HCT116 (cell line): ENCODE results near the gene MEGF8. TPM values are rescaled to one million over a fixed set of nuclear protein-coding genes. Genes with fewer than 3 reads are reported as not detected.
A peak's percentile ranks its signal among the peaks of the same experiment; 100 is the strongest.

Source experiments
- ATAC-seq: fragments of 200-7000 bp; cut with Tn5 transposase; 2 replicates; pipeline ENCODE4 v1.9.1; 2020; ENCODE audit warnings: mild to moderate bottlenecking, moderate library complexity
- BruUV-seq: library from RNA; stranded (reverse); fragments of 400-500 nt; replicated peaks from 2 replicates; lab custom pipeline; 2021; lab: Mats Ljungman, UMichigan
- CTCF ChIA-PET: fragments of 300-600 bp; sonication (Branson Sonifier 250); formaldehyde crosslinking; loops from one replicate; lab custom pipeline; 2021; ENCODE audit warnings: antibody characterized with exemption; lab: Charles Lee
- POLR2A ChIA-PET: fragments of 300-600, 350-600 bp; sonication (Branson Sonifier 250); formaldehyde crosslinking; loops from one replicate; lab custom pipeline; 2021; ENCODE audit warnings: antibody characterized with exemption; lab: Charles Lee
- RAD21 ChIA-PET, 2 experiments: fragments of 300-600 bp; sonication (Branson Sonifier 250); formaldehyde crosslinking; loops; one replicate each; lab custom pipeline; 2023; ENCODE audit warnings: low total read pairs in 2 of 2; ENCODE audit not compliant: uncharacterized antibody in 2 of 2, unreplicated experiment in 2 of 2, low non-redundant PET in 1 of 2; lab: Charles Lee
- DNase-seq: peaks from one replicate; pipeline ENCODE4 v3.0.0-alpha.2; 2010; ENCODE audit warnings: low read depth, low spot score
- H2AFZ ChIP-seq: fragments of 200-600 bp; shearing (Covaris generic), sonication (generic); 2 replicates; pipeline ENCODE4 v1.6.1; 2017; ENCODE audit warnings: low read depth, mixed run types, mixed read lengths, antibody characterized with exemption, low read length; ENCODE audit not compliant: poor library complexity, severe bottlenecking
- H3K27ac ChIP-seq: 2 replicates; pipeline ENCODE4 v1.5.1; 2012; ENCODE audit warnings: low read depth, low read length
- H3K27me3 ChIP-seq: fragments of 200-600 bp; sonication (generic); 2 replicates; pipeline ENCODE4 v1.6.1; 2016; ENCODE audit warnings: mixed run types, low read length, mixed read lengths; ENCODE audit not compliant: insufficient read depth
- H3K36me3 ChIP-seq, 2 experiments: fragments of 200-500 bp in 1 of 2; fragments of 200-600 bp in 1 of 2; sonication (Bioruptor generic) in 1 of 2; sonication (generic) in 1 of 2; 2 replicates each; pipeline versions ENCODE4 v1.5.1 to v1.6.1; 2014 to 2016; ENCODE audit warnings: low read length in 2 of 2, inconsistent platforms in 1 of 2, mixed read lengths in 1 of 2, mixed run types in 1 of 2; ENCODE audit not compliant: insufficient read depth in 2 of 2, control insufficient read depth in 1 of 2
- H3K4me1 ChIP-seq, 2 experiments: fragments of 200-600 bp in 1 of 2; sonication (generic) in 1 of 2; 2 replicates each; pipeline versions ENCODE4 v1.5.1 to v1.6.1; 2012 to 2017; ENCODE audit warnings: low read length in 2 of 2, inconsistent platforms in 1 of 2, mild to moderate bottlenecking in 1 of 2, mixed read lengths in 1 of 2, mixed run types in 1 of 2, moderate library complexity in 1 of 2; ENCODE audit not compliant: insufficient read depth in 2 of 2, control insufficient read depth in 1 of 2
- H3K4me2 ChIP-seq: fragments of 200-600 bp; sonication (generic); 2 replicates; pipeline ENCODE4 v1.6.1; 2017; ENCODE audit warnings: mixed run types, low read length, mixed read lengths
- H3K4me3 ChIP-seq, 2 experiments: fragments of 200-600 bp in 1 of 2; sonication (generic) in 1 of 2; replicated peaks in 1 of 2; 2 replicates each; pipeline ENCODE4 v1.5.1; 2011 to 2016; ENCODE audit warnings: low read length in 2 of 2, control low read depth in 1 of 2, low read depth in 1 of 2, mild to moderate bottlenecking in 1 of 2, mixed read lengths in 1 of 2, mixed run types in 1 of 2
- H3K79me2 ChIP-seq: fragments of 200-600 bp; sonication (generic); 2 replicates; pipeline ENCODE4 v1.6.1; 2017; ENCODE audit warnings: mild to moderate bottlenecking, mixed run types, low read length, moderate library complexity, mixed read lengths; ENCODE audit not compliant: insufficient read depth
- H3K9ac ChIP-seq: fragments of 200-600 bp; sonication (generic); 2 replicates; pipeline ENCODE4 v1.6.1; 2016; ENCODE audit warnings: low read length, mixed read lengths
- H3K9me2 ChIP-seq: fragments of 200-600 bp; sonication (generic), shearing (Covaris generic); 2 replicates; pipeline ENCODE4 v1.6.1; 2017; ENCODE audit warnings: mixed run types, mild to moderate bottlenecking, moderate library complexity; ENCODE audit not compliant: insufficient read depth
- H3K9me3 ChIP-seq, 2 experiments: fragments of 200-500 bp in 1 of 2; fragments of 200-600 bp in 1 of 2; sonication (Bioruptor generic) in 1 of 2; sonication (generic) in 1 of 2; 2 replicates each; pipeline ENCODE4 v1.6.1; 2014 to 2017; ENCODE audit warnings: low read length in 2 of 2, mixed read lengths in 2 of 2, inconsistent platforms in 1 of 2, low read depth in 1 of 2, mild to moderate bottlenecking in 1 of 2, mixed run types in 1 of 2, moderate library complexity in 1 of 2; ENCODE audit not compliant: control insufficient read depth in 1 of 2, insufficient read depth in 1 of 2
- H4K20me1 ChIP-seq: fragments of 200-600 bp; sonication (generic), shearing (Covaris generic); 2 replicates; pipeline ENCODE4 v1.6.1; 2017; ENCODE audit warnings: mixed run types, mild to moderate bottlenecking, moderate library complexity; ENCODE audit not compliant: insufficient read depth
- ATF3 ChIP-seq: IDR thresholded peaks from 2 replicates; pipeline ENCODE4 v1.6.1; 2012
- EZH2phosphoT487 ChIP-seq: fragments of 200-600 bp; IDR thresholded peaks from 2 replicates; pipeline ENCODE4 v1.6.1; 2018; ENCODE audit warnings: antibody characterized with exemption, borderline replicate concordance
- FOSL1 ChIP-seq: IDR thresholded peaks from 2 replicates; pipeline ENCODE4 v1.6.1; 2012; ENCODE audit warnings: low read depth
- MAX ChIP-seq: IDR thresholded peaks from 2 replicates; pipeline ENCODE4 v1.6.1; 2012
- POLR2A ChIP-seq: IDR thresholded peaks from 2 replicates; pipeline ENCODE4 v1.7.0; 2011; ENCODE audit warnings: borderline replicate concordance; ENCODE audit not compliant: insufficient read depth, insufficient read length; ENCODE audit errors: extremely low read depth
- RAD21 ChIP-seq: IDR thresholded peaks from 2 replicates; pipeline ENCODE4 v1.6.1; 2012; ENCODE audit warnings: low read depth, mild to moderate bottlenecking
- REST ChIP-seq: IDR thresholded peaks from 2 replicates; pipeline ENCODE4 v1.6.1; 2012; ENCODE audit warnings: low read depth
- SIN3A ChIP-seq: IDR thresholded peaks from 2 replicates; pipeline ENCODE4 v1.6.1; 2012; ENCODE audit warnings: low read depth
- ZBTB33 ChIP-seq: IDR thresholded peaks from 2 replicates; pipeline ENCODE4 v1.6.1; 2011; ENCODE audit warnings: mild to moderate bottlenecking, low read length, moderate library complexity; ENCODE audit not compliant: insufficient replicate concordance; ENCODE audit errors: extremely low read depth
- ZFX ChIP-seq: fragments of 450-650 bp; IDR thresholded peaks from 2 replicates; pipeline ENCODE4 v1.6.1; 2017
- ZNF274 ChIP-seq: fragments of 200-500 bp; sonication (Bioruptor generic); IDR thresholded peaks from 2 replicates; pipeline ENCODE4 v1.6.1; 2014; ENCODE audit warnings: mild to moderate bottlenecking, low read depth, low read length, inconsistent platforms
- intact Hi-C: fragments of 100-400 bp; cut with micrococcal nuclease; formaldehyde crosslinking; loops from 2 replicates; pipeline ENCODE4 v1.10.0; 2022
- total RNA-seq: library from RNA; stranded (reverse); gene quantifications from one replicate; pipeline ENCODE4 v1.2.1, GENCODE V29; 2021; ENCODE audit not compliant: unreplicated experiment

MEGF8 gene
- total RNA-seq, 1 experiment from 2014 or later, result 24.0 TPM

- no peak for TF ChIP-seq MAX
- no peak for TF ChIP-seq ATF3
- TF ChIP-seq ZBTB33, result no peak
- TF ChIP-seq, all 23 proteins: peak for 0
- peak overlapping the region; percentile 49; the same call in 1 of the 2 replicates for H3K9ac ChIP-seq
- no peaks in the 10 kb centered on the region for H3K36me3 ChIP-seq
- intact Hi-C loops, result no loop called here
- BruUV-seq, result no TSS peak
- ChIA-PET CTCF (interaction anchor here (1.1 kb wide), 1 partner anchor 8 kb away, joined by 3 read pairs; no protein-coding TSS in a partner anchor), RAD21 (no interaction called here), POLR2A (no interaction called here)
- H3K4me3 ChIP-seq, result peak overlapping the region; percentile 57 to 79
- peaks cover 0 to 18% of the 10 kb centered on the region in 2 experiments; a peak in 2 of 4 replicates for H3K4me1 ChIP-seq
- no peaks in the 10 kb centered on the region for H3K9me3 ChIP-seq
- H3K4me2 ChIP-seq, result peak overlapping the region; percentile 100
- no peaks in the 10 kb centered on the region for H3K9me2 ChIP-seq
- ATAC-seq (no peak), DNase-seq (no peak)
- no peaks in the 10 kb centered on the region for H4K20me1 ChIP-seq
- no peaks in the 10 kb centered on the region for H3K79me2 ChIP-seq
- no peak overlapping the region for H3K27ac ChIP-seq
- no peaks in the 10 kb centered on the region for H3K27me3 ChIP-seq
- H2AFZ ChIP-seq, result no peak overlapping the region
These were observed 11.3 kb upstream of the MEGF8 start for GRCh38 chr19:42313840-42314755.

GRCh38 chr19:42315024-42315423 lies 10.4 kb upstream of the MEGF8 start:
- CTCF ChIA-PET, result no interaction called here
- intact Hi-C loops, result no loop called here
- H2AFZ ChIP-seq, result no peak overlapping the region
- no peak overlapping the region for H3K27ac ChIP-seq
- no peaks in the 10 kb centered on the region for H4K20me1 ChIP-seq
- POLR2A ChIA-PET, result no interaction called here
- H3K27me3 ChIP-seq, result no peaks in the 10 kb centered on the region
- H3K9me2 ChIP-seq, result no peaks in the 10 kb centered on the region
- DNase-seq, result no peak
- peaks cover 0 to 18% of the 10 kb centered on the region in 2 experiments; a peak in 2 of 4 replicates for H3K4me1 ChIP-seq
- RAD21 ChIA-PET, result no interaction called here
- no TSS peak for BruUV-seq
- H3K4me2 ChIP-seq, result no peak overlapping the region
- H3K9me3 ChIP-seq, result no peaks in the 10 kb centered on the region
- H3K36me3 ChIP-seq, result no peaks in the 10 kb centered on the region
- no peaks in the 10 kb centered on the region for H3K79me2 ChIP-seq
- H3K9ac ChIP-seq, result no peak overlapping the region
- ATAC-seq, result no peak
- no peak overlapping the region for H3K4me3 ChIP-seq
- TF ChIP-seq MAX, result no peak
- no peak for TF ChIP-seq FOSL1
- no peak for TF ChIP-seq POLR2A
- TF ChIP-seq ZFX, result no peak
- no peak for TF ChIP-seq RAD21
- no peak for TF ChIP-seq EZH2phosphoT487
- TF ChIP-seq ZNF274, result no peak
- no peak for TF ChIP-seq ATF3
- TF ChIP-seq SIN3A, result no peak
- no peak for TF ChIP-seq REST
